Mammary epithelial cell (primary cell): ENCODE measurements around the gene CCHCR1.

Source experiments
- EZH2 ChIP-seq: IDR thresholded peaks from 2 replicates; pipeline ENCODE4 v1.6.1; 2012; ENCODE audit warnings: low read length, inconsistent platforms, borderline replicate concordance
- TF ChIP-seq, protein P1 (sequence below), 2 donors: IDR thresholded peaks in 1 of 2; conservative IDR thresholded peaks in 1 of 2; 2 replicates each; pipeline ENCODE4 v1.5.1; 2011 to 2012; ENCODE audit warnings: inconsistent platforms in 2 of 2, low read length in 2 of 2, mild to moderate bottlenecking in 2 of 2, control low read depth in 1 of 2, low read depth in 1 of 2; ENCODE audit not compliant: insufficient read depth in 1 of 2; ENCODE audit errors: extremely low read depth in 1 of 2

- TF ChIP-seq, protein P1, sequence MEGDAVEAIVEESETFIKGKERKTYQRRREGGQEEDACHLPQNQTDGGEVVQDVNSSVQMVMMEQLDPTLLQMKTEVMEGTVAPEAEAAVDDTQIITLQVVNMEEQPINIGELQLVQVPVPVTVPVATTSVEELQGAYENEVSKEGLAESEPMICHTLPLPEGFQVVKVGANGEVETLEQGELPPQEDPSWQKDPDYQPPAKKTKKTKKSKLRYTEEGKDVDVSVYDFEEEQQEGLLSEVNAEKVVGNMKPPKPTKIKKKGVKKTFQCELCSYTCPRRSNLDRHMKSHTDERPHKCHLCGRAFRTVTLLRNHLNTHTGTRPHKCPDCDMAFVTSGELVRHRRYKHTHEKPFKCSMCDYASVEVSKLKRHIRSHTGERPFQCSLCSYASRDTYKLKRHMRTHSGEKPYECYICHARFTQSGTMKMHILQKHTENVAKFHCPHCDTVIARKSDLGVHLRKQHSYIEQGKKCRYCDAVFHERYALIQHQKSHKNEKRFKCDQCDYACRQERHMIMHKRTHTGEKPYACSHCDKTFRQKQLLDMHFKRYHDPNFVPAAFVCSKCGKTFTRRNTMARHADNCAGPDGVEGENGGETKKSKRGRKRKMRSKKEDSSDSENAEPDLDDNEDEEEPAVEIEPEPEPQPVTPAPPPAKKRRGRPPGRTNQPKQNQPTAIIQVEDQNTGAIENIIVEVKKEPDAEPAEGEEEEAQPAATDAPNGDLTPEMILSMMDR (conservative IDR thresholded peaks at IDR 0.05 in 1 of 2, IDR thresholded peaks at IDR 0.05 in 1 of 2; ENCODE audit: extremely low read depth in 1 of 2, insufficient read depth in 1 of 2, low read depth in 1 of 2, low read length in 2 of 2) = no peak
- no peak for TF ChIP-seq EZH2
Measured at GRCh38 chr6:31144296-31144969, 13.2 kb downstream of the CCHCR1 start.
